C1 segment of cervical spinal cord (tissue), 14 donors: ENCODE data around the gene ZNF407.
"Not testable (repeated sequence)": the region's sequence is repeated elsewhere in the genome, so short reads cannot be mapped to it uniquely, and the experiment has no call there.

Experiments used
- DNase-seq, 14 donors: peaks; one replicate each; lab custom pipeline; 2025; lab: John Stamatoyannopoulos, UW

ZNF407 gene

DNA sequence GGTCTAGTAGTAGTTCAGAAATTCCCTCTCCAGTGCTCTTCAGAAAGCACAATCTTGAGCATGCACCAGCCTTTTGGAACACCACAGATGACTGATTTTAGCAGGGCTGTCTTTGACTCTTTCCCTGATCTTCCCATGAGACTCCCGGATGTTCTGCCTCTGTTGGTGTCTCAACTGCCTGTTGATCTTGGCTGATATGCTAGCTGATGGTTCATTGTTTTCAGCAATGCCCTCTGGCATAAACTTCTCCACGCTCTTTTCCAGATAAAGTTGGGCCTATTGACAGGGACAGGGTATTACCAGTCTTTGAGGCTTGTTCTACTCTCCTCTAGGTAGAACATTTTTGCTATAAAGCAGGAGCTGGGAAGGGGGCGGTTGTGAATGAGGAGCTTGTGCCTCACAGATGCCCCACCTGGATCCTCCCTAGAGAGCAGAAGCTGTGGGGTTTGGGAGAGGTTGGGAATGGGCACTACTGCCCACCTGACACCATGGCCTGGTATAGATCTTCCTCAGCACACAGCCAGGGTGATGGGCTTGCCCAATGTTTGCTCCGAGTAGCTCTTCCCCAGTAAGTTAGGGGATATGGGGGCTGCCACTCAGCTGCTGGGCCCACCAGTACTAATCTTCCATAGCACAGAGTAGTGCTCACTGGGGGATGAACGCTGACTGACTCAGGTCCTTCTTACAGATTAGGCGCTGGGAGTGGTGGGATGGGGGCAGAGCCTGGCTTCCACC is 500.0 kb downstream of the ZNF407 start:
- no peak for DNase-seq

DNA sequence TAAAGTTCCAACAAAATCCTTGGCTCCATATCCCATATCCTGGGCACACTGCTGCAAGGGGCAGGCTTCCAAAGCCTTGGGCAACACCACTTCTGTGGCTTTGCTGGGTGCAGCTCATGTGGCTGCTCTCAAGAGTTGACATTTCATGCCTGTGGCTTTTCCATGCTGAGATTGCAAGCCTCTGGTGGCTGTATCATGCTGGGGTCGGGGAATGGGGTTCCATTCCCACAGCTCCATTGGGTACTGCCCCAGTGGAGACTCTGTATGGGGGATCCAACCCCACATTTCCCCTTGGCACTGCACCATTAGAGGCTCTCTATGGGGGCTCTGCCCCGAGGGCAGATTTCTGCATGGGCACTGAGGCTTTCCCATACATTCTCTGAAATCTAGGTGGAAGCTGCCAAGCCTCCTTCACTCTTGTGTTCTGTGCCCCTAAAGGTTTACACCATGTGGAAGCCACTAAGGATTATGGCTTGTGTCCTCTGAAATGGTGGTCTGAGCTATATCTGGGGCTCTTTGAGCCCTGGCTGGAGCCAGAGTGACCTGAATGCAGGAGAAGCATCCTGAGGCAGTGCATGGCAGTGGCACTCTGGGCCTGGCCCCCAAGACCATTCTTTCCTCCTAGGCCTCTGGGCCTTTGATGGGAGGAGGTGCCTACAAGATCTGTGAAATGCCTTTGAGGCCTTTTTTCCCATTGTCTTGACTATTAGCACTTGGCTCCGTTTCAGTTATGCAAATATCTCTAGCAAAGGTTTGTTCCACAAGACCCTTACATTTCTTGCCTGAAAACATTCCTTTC is 503.4 kb downstream of the ZNF407 start:
- no peak for DNase-seq

- no peak for DNase-seq
Measured at GRCh38 chr18:75101916-75102315, 504.2 kb downstream of the ZNF407 start.

GRCh38 chr18:75104029-75104428 is 506.4 kb downstream of the ZNF407 start:
- DNase-seq = not testable (repeated sequence)

GRCh38 chr18:75104483-75104882 is 506.8 kb downstream of the ZNF407 start:
- DNase-seq = no peak

GRCh38 chr18:75105551-75106254 is 508.0 kb downstream of the ZNF407 start:
- no peak for DNase-seq

- DNase-seq = no peak
Measured at GRCh38 chr18:75106746-75107145, 509.1 kb downstream of the ZNF407 start.

DNA sequence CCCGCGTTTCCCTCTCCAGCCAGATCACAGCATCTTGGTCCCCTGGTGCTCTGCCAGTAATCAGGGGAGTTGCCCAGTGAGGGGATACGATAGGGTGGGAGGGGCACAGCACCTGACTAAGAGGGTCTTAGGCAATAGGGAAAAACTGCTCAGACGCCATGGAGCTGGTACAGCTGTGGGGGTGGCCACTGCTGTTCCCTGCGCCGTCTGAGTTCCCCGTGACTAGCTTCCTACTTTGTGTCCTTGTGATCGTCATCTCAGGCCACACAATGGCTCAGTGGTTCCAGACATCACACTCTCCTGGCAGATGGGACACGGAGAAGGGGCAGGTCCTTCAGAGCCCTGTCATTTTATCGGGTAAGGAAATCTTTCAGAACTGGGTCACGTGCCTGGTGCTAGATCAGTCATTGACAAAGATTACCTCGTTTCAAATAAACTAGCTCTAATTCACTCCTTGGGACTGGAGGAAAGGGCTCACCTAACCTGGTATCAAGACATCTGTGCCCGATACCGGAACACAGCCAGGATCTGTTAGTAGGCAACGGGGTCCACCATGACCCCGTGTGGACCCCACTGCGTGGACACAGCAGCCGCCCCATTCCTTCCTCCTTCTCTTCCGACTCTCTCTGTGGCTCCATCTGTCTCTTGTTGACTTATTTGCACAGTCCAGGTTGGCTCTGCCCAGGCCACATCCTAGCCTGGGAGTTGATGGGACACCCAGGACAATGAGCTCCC is 509.7 kb downstream of the ZNF407 start:
- no peak for DNase-seq

DNA sequence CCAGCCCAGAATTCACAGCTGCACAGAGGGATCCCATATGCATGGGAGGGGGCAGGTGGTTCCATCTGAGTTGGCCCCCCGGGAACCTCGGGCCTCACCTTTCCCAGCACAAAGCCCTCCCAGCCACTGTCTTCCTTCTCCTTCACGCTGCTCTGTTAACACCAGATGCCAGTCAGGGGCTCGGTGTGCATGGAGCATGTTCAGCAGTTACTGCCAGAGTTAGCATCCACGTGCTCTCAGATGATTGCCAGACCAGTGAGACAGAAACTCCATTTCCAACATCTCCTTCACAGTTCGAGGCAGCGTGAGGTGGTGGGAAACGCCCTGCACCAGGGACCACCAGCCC is 510.2 kb downstream of the ZNF407 start:
- no peak for DNase-seq

GRCh38 chr18:75108579-75109318 is 511.1 kb downstream of the ZNF407 start:
- no peak for DNase-seq

- no peak for DNase-seq
Measured at GRCh38 chr18:75109319-75109691, 511.6 kb downstream of the ZNF407 start.

DNA sequence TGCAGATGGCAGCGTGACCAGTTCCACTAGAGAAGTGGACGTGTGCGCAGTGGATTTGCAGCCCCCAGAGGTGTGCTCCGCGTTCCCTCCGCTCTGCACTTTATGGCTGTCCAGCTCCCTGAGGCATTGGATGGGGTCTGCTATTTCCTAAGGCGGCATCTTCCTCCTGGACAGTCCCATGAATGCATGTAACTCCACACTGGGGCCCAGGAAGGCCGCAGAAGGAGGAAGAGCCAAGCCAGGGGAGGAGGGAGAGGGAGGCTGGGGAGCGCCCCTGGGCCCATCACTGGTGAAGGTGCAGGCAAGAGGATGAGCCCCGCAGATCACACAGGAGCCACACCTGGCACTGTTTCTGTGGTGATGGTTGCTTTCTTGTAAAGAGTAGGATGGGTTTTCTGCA is 512.1 kb downstream of the ZNF407 start:
- DNase-seq = no peak

DNA sequence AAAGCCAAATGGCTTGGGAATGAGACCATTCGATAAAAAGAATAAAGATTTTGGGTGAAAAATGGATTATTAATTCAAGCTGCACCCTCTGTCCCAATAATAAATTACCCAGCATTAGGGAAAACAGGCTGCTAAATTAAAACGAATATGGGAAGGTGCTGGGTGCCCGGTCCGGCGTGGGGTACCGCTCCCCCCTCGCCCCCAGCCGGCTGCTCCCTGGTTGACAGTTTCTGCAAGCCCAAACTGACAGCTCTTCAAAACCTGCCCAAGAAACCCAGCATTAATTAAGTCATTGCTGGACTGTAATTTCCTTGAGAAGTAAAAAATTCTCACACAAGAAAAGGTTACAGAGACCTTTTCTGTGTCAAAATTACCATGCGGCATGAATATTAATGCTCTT is 512.6 kb downstream of the ZNF407 start:
- DNase-seq = no peak

GRCh38 chr18:75110846-75111415 is 513.3 kb downstream of the ZNF407 start:
- no peak for DNase-seq

DNA sequence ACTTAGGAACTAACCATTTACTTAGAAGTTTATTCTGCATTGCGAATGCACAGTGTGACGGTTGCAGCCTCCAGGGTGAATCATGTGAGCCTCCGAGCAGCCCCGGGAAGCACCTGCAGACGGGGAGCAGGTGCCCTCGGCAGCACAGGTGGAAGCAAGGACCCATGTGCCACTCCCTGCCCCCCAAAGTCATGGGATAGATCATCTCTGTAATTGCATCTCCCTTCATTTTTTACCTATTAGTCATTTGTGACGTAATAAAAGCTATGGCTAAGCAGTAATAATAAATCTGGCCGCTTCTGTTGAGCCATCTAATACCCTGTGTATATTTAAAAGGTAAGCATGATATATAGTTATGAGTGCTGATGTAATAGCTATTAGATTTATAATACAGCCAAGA is 514.1 kb downstream of the ZNF407 start:
- no peak for DNase-seq

DNA sequence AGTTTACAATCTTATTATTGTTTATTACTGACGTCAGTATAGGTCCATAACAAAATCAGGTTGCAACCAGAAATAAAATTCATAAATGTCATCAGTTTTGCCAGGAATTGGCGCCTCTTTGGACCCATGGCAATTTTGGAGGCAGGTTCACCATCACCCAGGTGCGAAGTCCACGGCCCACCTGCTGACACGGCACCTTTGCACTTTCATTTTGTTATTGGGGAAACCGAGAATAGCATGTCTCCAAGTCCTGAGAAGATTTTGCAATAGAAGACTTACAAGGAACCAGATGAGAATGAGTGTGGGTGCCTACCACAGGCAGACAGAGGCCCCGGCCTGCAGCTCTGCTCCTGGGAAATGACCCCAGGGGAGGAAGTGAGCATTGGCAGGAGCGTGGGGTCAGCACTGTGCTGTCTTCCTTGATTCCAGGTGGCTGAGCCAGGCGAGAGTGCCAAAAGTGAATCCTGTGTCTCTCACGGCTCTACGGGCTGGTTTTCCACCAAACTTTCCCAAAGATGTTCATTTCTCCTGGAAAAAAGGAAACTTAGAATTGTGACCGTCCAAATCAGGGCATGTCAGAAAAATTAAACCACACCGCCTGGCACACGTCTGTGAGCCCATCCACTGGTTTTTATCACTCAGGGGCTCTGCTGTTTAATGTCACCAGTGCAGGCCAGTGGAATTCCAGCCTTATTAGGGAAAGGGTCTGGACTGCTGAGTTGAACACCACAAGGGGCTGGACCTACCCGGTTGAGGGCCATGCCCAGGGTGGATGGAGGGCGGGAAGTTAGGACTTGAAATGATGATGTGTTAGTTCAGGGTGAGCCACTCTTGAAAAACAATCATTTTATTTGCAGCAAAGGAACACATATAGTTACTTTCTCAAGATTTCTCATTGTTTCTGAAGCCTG is 514.8 kb downstream of the ZNF407 start:
- no peak for DNase-seq

DNA sequence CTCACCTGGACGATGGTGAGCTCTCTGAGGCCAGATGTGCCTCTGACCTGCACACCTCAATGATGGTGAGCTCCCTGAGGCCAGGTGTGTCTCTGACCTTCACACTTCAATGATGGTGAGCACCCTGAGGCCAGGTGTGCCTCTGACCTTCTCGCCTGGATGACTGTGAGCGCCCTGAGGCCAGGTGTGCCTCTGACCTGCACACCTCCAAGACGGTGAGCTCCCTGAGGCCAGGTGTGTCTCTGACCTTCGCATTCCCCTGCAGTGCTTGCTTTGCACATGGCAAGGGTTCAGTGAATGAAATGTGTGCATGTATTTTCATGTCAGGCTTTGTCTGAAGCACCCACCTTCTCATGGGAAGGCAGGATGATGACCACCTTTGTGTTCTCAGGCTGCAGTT is 515.8 kb downstream of the ZNF407 start:
- DNase-seq = no peak

- DNase-seq = no peak
Measured at GRCh38 chr18:75114231-75114764, 516.6 kb downstream of the ZNF407 start.
